ENCODE results near the gene TM7SF3.

DNA sequence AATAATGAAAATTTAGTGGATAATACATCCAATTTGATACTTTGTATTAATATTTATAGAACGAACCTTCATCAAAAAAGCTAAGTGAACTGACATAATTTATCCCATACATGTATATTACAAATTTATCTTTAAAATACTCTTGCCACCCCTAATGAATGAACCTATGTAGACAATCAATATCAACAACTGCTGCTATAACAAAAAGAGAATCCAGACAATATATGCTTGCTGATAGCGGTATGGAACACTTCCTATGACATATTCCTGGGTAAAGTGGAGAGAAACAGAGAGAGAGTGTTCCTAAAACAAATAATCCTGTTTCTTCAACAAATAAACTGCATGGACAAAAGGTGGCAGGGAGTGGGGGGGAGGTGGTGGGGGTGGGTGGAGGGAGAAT is 31.3 kb downstream of the TM7SF3 start:
- no peak for TF ChIP-seq YY1 (IDR thresholded peaks at IDR 0.05; ENCODE audit: insufficient read depth, insufficient read length)
- TF ChIP-seq ZNF274 (IDR thresholded peaks at IDR 0.05; ENCODE audit: low read depth, low read length), result no peak
- no peak for TF ChIP-seq SUZ12 (IDR thresholded peaks at IDR 0.05; ENCODE audit: extremely low read depth, insufficient read depth, insufficient read length)

All from NT2/D1 (cell line).